Liver (tissue), 9 donors: ENCODE data around the gene TIPIN. TPM values are rescaled to one million over a fixed set of nuclear protein-coding genes. Genes with fewer than 3 reads are reported as not detected.

Source experiments
- DNase-seq: peaks from one replicate; pipeline ENCODE4 v3.0.0-alpha.2; 2017; ENCODE audit warnings: low spot score
- H3K27ac ChIP-seq, 2 donors: one replicate each; pipeline ENCODE4 v1.7.0; 2013; ENCODE audit warnings: inconsistent platforms in 2 of 2, low read length in 2 of 2, control low read depth in 1 of 2, low read depth in 1 of 2, mild to moderate bottlenecking in 1 of 2
- H3K27me3 ChIP-seq, 4 donors: one replicate each; pipeline versions ENCODE4 v1.6.1 to v1.7.0; 2013; ENCODE audit warnings: low read length in 3 of 4, inconsistent platforms in 1 of 4, mild to moderate bottlenecking in 1 of 4, moderate library complexity in 1 of 4; ENCODE audit not compliant: control insufficient read depth in 4 of 4, insufficient read depth in 4 of 4
- H3K36me3 ChIP-seq, 4 donors: one replicate each; pipeline versions ENCODE4 v1.6.1 to v1.7.0; 2013; ENCODE audit warnings: low read length in 3 of 4, mild to moderate bottlenecking in 3 of 4, low read depth in 1 of 4, moderate library complexity in 1 of 4; ENCODE audit not compliant: control insufficient read depth in 4 of 4, insufficient read depth in 3 of 4
- H3K4me1 ChIP-seq, 4 donors: one replicate each; pipeline versions ENCODE4 v1.6.1 to v1.7.0; 2013; ENCODE audit warnings: low read length in 3 of 4, mild to moderate bottlenecking in 3 of 4, moderate library complexity in 1 of 4; ENCODE audit not compliant: control insufficient read depth in 4 of 4, insufficient read depth in 4 of 4
- H3K4me3 ChIP-seq, 3 donors: one replicate each; pipeline versions ENCODE4 v1.6.1 to v1.7.0; 2013; ENCODE audit warnings: low read length in 3 of 3, control low read depth in 1 of 3, low read depth in 1 of 3, mild to moderate bottlenecking in 1 of 3
- H3K9ac ChIP-seq, 2 donors: one replicate each; pipeline ENCODE4 v1.7.0; 2013; ENCODE audit warnings: low read length in 2 of 2, mild to moderate bottlenecking in 2 of 2, moderate library complexity in 2 of 2, control low read depth in 1 of 2, low read depth in 1 of 2
- H3K9me3 ChIP-seq, 4 donors: one replicate each; pipeline versions ENCODE4 v1.6.1 to v1.7.0; 2013; ENCODE audit warnings: low read length in 3 of 4; ENCODE audit not compliant: control insufficient read depth in 4 of 4
- ATF3 ChIP-seq: IDR thresholded peaks from 2 replicates; pipeline ENCODE4 v1.6.1; 2016; ENCODE audit warnings: antibody characterized with exemption
- CTCF ChIP-seq: fragments of 150-350 bp; IDR thresholded peaks from 2 replicates; pipeline ENCODE4 v1.5.1; 2017; ENCODE audit warnings: improper control_type of control experiment, low read depth, low read length; ENCODE audit not compliant: missing input control
- HNF4A ChIP-seq, 2 donors: conservative IDR thresholded peaks; 2 replicates each; pipeline ENCODE4 v1.6.1; 2016; ENCODE audit warnings: antibody characterized with exemption in 2 of 2, mild to moderate bottlenecking in 2 of 2
- NR2F2 ChIP-seq: IDR thresholded peaks from 2 replicates; pipeline ENCODE4 v1.6.1; 2016; ENCODE audit warnings: antibody characterized with exemption
- SP1 ChIP-seq: IDR thresholded peaks from 2 replicates; pipeline ENCODE4 v1.6.1; 2018; ENCODE audit warnings: antibody characterized with exemption, mild to moderate bottlenecking
- ZBTB33 ChIP-seq: IDR thresholded peaks from 2 replicates; pipeline ENCODE4 v1.6.1; 2016; ENCODE audit warnings: antibody characterized with exemption
- WGBS: extraction: QIAGEN DNeasy Blood & Tissue Kit; methylation state at CpG from one replicate; pipeline ENCODE4 v1.1.7; 2013; 5-methylcytosine and 5-hydroxymethylcytosine counted together
- polyA plus RNA-seq, 2 donors: library from polyadenylated mRNA; stranded (reverse) in 1 of 2; unstranded in 1 of 2; fragments of 200-250 nt in 1 of 2; fragments of >200 nt in 1 of 2; fragmentation: Nextera tagmentation in 1 of 2; extraction: Ambion mirVana in 1 of 2; gene quantifications; one replicate each; pipeline versions ENCODE4 v1.2.1 to v1.2.3, GENCODE V29; 2013 to 2015
- total RNA-seq, 2 donors: library from RNA; depleted of rRNA; stranded (reverse); fragments of >200 nt; gene quantifications; one replicate each; pipeline ENCODE4 v1.2.3, GENCODE V29; 2014
- donor health status: healthy.
- donor health status: healthy.
- donor health status: healthy.
- donor health status: healthy.
- donor health status: healthy.

TIPIN gene
- total and polyA plus RNA-seq, 4 donors: 2.2 to 5.9 (median 2.6) TPM

GRCh38 chr15:66403323-66403722 is 46.8 kb upstream of the TIPIN start:
- Histone ChIP-seq H3K4me3 (no peak overlapping the region), H3K4me1 (peaks cover 7 to 37% (median 29%) of the 10 kb centered on the region in 4 donors), H3K36me3 (peaks cover 0 to 5% (median 0%) of the 10 kb centered on the region in 4 donors), H3K27me3 (no peaks in the 10 kb centered on the region), H3K27ac (no peak overlapping the region), H3K9me3 (no peaks in the 10 kb centered on the region), H3K9ac (no peak overlapping the region)
- DNase-seq: no peak
- 83% methylated on average over 5 of the region's 5 CpGs for WGBS
- no peak for TF ChIP-seq ZBTB33

- 95% methylated on average over 3 of the region's 3 CpGs for WGBS
- H3K27ac ChIP-seq: no peak overlapping the region
- H3K4me3 ChIP-seq: no peak overlapping the region
- no peaks in the 10 kb centered on the region for H3K27me3 ChIP-seq
- no peak for DNase-seq
- H3K9ac ChIP-seq: no peak overlapping the region
- TF ChIP-seq SP1 (no peak), CTCF (no peak), HNF4A (conservative IDR thresholded peaks at IDR 0.05) (no peak), NR2F2 (no peak)
- no peaks in the 10 kb centered on the region for H3K9me3 ChIP-seq
- peaks cover 0 to 5% (median 0%) of the 10 kb centered on the region in 4 donors for H3K36me3 ChIP-seq
- H3K4me1 ChIP-seq: peaks cover 7 to 37% (median 29%) of the 10 kb centered on the region in 4 donors
Measured at GRCh38 chr15:66402761-66403284, 46.3 kb upstream of the TIPIN start.

- H3K9me3 ChIP-seq: no peaks in the 10 kb centered on the region
- H3K9ac ChIP-seq: no peak overlapping the region
- WGBS: 87% methylated on average over 8 of the region's 8 CpGs
- no peak overlapping the region for H3K4me3 ChIP-seq
- H3K27ac ChIP-seq: no peak overlapping the region
- no peaks in the 10 kb centered on the region for H3K27me3 ChIP-seq
- DNase-seq: no peak
- no peak for TF ChIP-seq CTCF
- no peak for TF ChIP-seq ATF3
- peaks cover 0 to 5% (median under 1%) of the 10 kb centered on the region in 4 donors for H3K36me3 ChIP-seq
- peaks cover 7 to 37% (median 29%) of the 10 kb centered on the region in 4 donors for H3K4me1 ChIP-seq
Measured at GRCh38 chr15:66401130-66402021, 44.9 kb upstream of the TIPIN start.
